Body of pancreas (tissue), 4 donors: Measurements from ENCODE around the gene TMEM63A. TPM values are rescaled to one million over a fixed set of nuclear protein-coding genes. Genes with fewer than 3 reads are reported as not detected.

Experiments used
- ATAC-seq: fragments of 150-250 bp; one replicate; pipeline ENCODE4 v1.9.1; 2016
- DNase-seq, 4 donors: peaks; one replicate each; pipeline ENCODE4 v3.0.0-alpha.2; 2019
- H3K27ac ChIP-seq, 4 donors: fragments of 200-600 bp; sonication (generic); 1 replicate in 3 of 4; 2 replicates in 1 of 4; pipeline versions ENCODE4 v1.5.1 to v1.6.1; 2016 to 2019; ENCODE audit warnings: mild to moderate bottlenecking in 1 of 4, mixed read lengths in 1 of 4, moderate library complexity in 1 of 4
- H3K27me3 ChIP-seq, 2 donors: fragments of 200-600 bp; sonication (generic); one replicate each; pipeline ENCODE4 v1.6.0; 2016; ENCODE audit warnings: mild to moderate bottlenecking in 1 of 2
- H3K36me3 ChIP-seq, 2 donors: fragments of 200-600 bp; sonication (generic); replicated peaks in 1 of 2; 2 replicates each; pipeline ENCODE4 v1.5.1; 2016; ENCODE audit warnings: low read depth in 2 of 2; ENCODE audit not compliant: insufficient read depth in 1 of 2
- H3K4me1 ChIP-seq: fragments of 200-600 bp; sonication (generic); one replicate; pipeline ENCODE4 v1.6.0; 2016
- H3K4me3 ChIP-seq, 2 donors: fragments of 200-600 bp; sonication (generic); 1 replicate in 1 of 2; 2 replicates in 1 of 2; pipeline ENCODE4 v1.5.1; 2016 to 2019
- H3K9me3 ChIP-seq, 3 donors: fragments of 200-600 bp; sonication (generic); 1 replicate in 2 of 3; 2 replicates in 1 of 3; pipeline ENCODE4 v1.5.1; 2016
- POLR2A ChIP-seq, 3 donors: fragments of 450-650 bp; IDR thresholded peaks; one replicate each; pipeline ENCODE4 v1.6.1; 2016; ENCODE audit warnings: antibody characterized with exemption in 3 of 3, mild to moderate bottlenecking in 2 of 3
- WGBS, 2 donors: methylation state at CpG; one replicate each; pipeline ENCODE4 v1.1.5; 2017; 5-methylcytosine and 5-hydroxymethylcytosine counted together
- intact Hi-C: fragments of 100-400 bp; cut with DNase I; formaldehyde crosslinking; loops from one replicate; pipeline ENCODE4 v1.15.1; 2023
- total RNA-seq, 2 donors: library from RNA; depleted of rRNA; stranded (reverse); fragments of >200 nt; gene quantifications; one replicate each; pipeline ENCODE4 v1.1.0, GENCODE V29; 2016
- TF ChIP-seq, protein P1 (sequence below), 7 experiments: fragments of 450-650 bp in 4 of 7; fragments of 200-600 bp in 3 of 7; sonication (generic) in 3 of 7; IDR thresholded peaks; one replicate each; pipeline ENCODE4 v1.5.1; 2016 to 2019; ENCODE audit warnings: antibody characterized with exemption in 7 of 7

Gene TMEM63A
- total RNA-seq, 2 donors from 2014 or later, result 129 to 217 TPM

DNA sequence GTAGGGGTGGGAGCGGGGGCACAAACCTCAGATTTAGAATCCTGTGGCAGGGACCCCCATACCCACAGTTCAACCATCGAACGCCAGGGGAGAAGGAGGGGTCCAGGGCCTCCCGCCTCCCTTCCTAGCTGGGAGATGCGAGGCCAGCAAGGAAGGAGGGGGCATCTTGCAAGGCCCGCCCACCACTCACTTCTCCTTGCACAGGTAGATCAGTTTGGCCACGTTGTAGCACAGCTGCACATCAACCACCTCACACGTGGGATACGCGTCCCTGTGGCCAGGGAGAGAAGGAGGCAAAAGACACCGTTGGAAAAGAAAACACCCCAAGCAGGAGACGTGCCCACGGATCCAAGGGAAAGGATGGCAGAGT, 19.6 kb downstream of the TMEM63A start:
- ATAC-seq, result no peak
- WGBS, 2 donors, result 87 to 92% methylated on average over 13 of the region's 13 CpGs

DNA sequence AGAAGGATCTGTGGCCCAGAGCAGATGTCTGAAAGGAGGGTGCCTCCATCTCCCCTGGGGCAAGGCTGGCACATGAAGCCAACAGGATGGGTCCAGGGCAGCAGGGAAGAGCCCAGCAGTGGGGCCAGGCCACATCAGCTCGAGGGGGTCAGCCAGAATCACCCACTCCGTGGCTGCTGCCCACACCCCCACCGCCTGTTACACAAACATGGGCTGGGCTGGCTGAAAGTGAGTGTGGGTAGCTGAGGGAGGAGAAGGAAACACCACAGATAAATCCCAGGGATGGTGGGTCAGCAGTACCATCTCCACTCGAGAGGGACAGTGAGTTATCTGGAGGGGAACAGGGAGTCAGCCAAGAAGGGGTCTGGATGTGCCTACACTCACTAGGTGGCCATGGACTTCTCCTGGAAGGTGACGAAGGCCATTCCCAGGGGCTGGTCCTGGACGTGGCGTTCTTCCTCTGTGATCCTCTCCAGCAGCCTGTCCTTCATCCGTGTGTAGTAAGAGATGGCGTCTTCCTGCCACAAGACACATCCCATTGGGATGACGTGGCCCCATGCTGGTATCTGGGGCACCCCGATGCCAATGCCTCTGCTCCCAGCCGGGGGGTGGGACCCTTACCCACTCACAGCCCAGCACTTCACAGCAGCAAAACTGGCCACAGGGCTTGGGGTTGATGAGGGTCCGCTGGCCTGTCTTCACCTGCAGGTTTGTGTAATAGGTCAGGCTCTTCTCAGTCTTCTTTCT, 20.2 kb downstream of the TMEM63A start:
- peaks cover 17 to 37% of the 10 kb centered on the region in 2 donors for H3K36me3 ChIP-seq
- DNase-seq (no peak), ATAC-seq (no peak)
- H3K4me1 ChIP-seq, result peaks cover 12% of the 10 kb centered on the region
- H3K27ac ChIP-seq, result no peak overlapping the region
- 88 to 91% methylated on average over 13 of the region's 13 CpGs for WGBS, 2 donors
- no peaks in the 10 kb centered on the region for H3K9me3 ChIP-seq
- TF ChIP-seq POLR2A (IDR thresholded peaks at IDR 0.05), result no peak
- TF ChIP-seq, protein P1, sequence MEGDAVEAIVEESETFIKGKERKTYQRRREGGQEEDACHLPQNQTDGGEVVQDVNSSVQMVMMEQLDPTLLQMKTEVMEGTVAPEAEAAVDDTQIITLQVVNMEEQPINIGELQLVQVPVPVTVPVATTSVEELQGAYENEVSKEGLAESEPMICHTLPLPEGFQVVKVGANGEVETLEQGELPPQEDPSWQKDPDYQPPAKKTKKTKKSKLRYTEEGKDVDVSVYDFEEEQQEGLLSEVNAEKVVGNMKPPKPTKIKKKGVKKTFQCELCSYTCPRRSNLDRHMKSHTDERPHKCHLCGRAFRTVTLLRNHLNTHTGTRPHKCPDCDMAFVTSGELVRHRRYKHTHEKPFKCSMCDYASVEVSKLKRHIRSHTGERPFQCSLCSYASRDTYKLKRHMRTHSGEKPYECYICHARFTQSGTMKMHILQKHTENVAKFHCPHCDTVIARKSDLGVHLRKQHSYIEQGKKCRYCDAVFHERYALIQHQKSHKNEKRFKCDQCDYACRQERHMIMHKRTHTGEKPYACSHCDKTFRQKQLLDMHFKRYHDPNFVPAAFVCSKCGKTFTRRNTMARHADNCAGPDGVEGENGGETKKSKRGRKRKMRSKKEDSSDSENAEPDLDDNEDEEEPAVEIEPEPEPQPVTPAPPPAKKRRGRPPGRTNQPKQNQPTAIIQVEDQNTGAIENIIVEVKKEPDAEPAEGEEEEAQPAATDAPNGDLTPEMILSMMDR (IDR thresholded peaks at IDR 0.05), result no peak
- no peak overlapping the region for H3K4me3 ChIP-seq
- H3K27me3 ChIP-seq, result no peaks in the 10 kb centered on the region
- intact Hi-C loops, result no loop called here

More for the DNA sequence above, 19.6 kb downstream of the TMEM63A start:
- TF ChIP-seq, protein P1 (IDR thresholded peaks at IDR 0.05), result no peak
- no peak overlapping the region for H3K27ac ChIP-seq
- no peak for DNase-seq
- intact Hi-C loops, result no loop called here
- peaks cover 17 to 38% of the 10 kb centered on the region in 2 donors for H3K36me3 ChIP-seq
- peaks cover 10% of the 10 kb centered on the region for H3K4me1 ChIP-seq
- H3K9me3 ChIP-seq, result no peaks in the 10 kb centered on the region
- no peak overlapping the region for H3K4me3 ChIP-seq
- no peaks in the 10 kb centered on the region for H3K27me3 ChIP-seq

DNA sequence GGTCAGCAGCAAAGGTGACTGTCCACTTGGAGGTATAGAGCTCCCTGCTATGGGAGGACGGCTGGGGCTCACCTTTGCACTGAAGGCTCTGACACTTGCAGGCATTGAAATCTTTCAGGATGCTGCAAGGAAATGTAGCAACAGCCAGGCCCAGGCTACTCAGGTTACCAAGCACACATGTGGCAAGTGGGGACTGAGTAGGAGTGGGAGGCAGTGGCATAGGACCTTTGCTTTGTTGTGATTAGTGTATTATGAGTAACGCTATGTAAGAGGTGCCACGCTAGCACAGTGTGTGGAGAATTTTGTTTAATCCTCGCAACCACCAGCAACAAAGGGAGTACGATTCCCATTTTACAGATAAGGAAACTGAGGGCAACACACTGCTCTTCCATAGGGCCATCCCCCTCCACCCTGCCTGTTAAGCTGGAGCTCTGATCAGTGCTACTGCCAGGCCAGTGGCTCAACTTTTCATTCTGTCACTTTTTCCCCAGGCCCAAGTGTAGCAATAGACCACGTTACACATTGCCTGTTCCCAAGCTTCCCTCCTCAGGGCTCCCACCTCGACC, 21.2 kb downstream of the TMEM63A start:
- no peak for ATAC-seq
- intact Hi-C loops, result no loop called here
- TF ChIP-seq, protein P1 (IDR thresholded peaks at IDR 0.05), result no peak
- no peak for TF ChIP-seq POLR2A (IDR thresholded peaks at IDR 0.05)
- peaks cover 19% of the 10 kb centered on the region for H3K4me1 ChIP-seq
- H3K27ac ChIP-seq, result no peak overlapping the region
- DNase-seq, result no peak
- WGBS, 2 donors, result 86 to 95% methylated on average over 6 to 7 of the region's 7 CpGs
- no peaks in the 10 kb centered on the region for H3K27me3 ChIP-seq
- H3K4me3 ChIP-seq, result no peak overlapping the region
- H3K9me3 ChIP-seq, result no peaks in the 10 kb centered on the region
- peaks cover 17 to 31% of the 10 kb centered on the region in 2 donors for H3K36me3 ChIP-seq

DNA sequence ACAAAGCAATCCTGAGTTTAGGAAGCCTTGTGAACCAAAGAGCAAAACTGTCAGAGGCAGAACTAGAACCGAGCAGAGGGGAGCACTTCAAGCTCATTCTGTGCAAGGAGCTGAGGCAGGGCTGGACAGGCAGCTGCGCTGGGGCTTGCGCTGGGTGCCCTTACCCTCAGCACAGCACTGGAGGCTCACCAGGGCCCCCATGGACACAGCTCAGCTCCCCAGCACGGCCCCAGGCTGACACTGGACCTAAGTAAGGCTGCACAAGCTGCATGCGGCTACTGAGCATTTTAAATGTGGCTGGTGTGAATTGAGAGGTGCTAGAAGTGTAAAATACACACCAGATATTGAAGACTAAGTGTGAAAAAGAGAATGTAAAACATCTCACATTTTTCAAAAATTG, 22.1 kb downstream of the TMEM63A start:
- peaks cover 19% of the 10 kb centered on the region for H3K4me1 ChIP-seq
- ATAC-seq, result no peak
- TF ChIP-seq, protein P1 (IDR thresholded peaks at IDR 0.05), result no peak
- no peak for TF ChIP-seq POLR2A (IDR thresholded peaks at IDR 0.05)
- no peak overlapping the region for H3K4me3 ChIP-seq
- DNase-seq, result no peak
- no peaks in the 10 kb centered on the region for H3K27me3 ChIP-seq
- H3K36me3 ChIP-seq, result peaks cover 17 to 29% of the 10 kb centered on the region in 2 donors
- H3K27ac ChIP-seq, result no peak overlapping the region
- 89 to 98% methylated on average over 4 to 5 of the region's 5 CpGs for WGBS, 2 donors
- H3K9me3 ChIP-seq, result no peaks in the 10 kb centered on the region
- intact Hi-C loops, result no loop called here

DNA sequence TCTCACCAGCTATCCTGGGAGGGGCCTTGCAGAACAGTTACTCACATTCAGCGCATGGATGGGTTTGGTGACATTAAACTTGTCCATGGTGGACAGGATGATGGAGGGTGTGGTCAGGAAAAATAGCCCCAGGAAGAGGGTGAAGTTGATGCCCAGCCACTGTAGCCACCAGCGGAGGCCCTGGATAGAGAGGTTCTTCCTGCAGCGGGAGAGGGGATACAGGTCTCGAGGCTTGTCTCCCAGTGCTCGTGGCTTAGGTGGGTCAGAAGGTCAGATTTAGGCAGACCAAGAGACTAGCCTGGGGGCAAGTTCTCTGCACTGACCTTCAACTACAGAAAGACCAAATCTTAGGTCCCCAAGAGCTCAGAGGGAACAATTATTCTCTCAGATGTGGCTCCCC, 23.0 kb downstream of the TMEM63A start:
- Histone ChIP-seq H3K36me3 (peaks cover 17 to 38% of the 10 kb centered on the region in 2 donors), H3K27ac (no peak overlapping the region), H3K27me3 (no peaks in the 10 kb centered on the region), H3K4me3 (no peak overlapping the region), H3K9me3 (no peaks in the 10 kb centered on the region), H3K4me1 (peaks cover 16% of the 10 kb centered on the region)
- intact Hi-C loops, result no loop called here
- DNase-seq, result no peak
- 82 to 95% methylated on average over 5 of the region's 5 CpGs for WGBS, 2 donors
- no peak for ATAC-seq
- no peak for TF ChIP-seq POLR2A (IDR thresholded peaks at IDR 0.05)
- TF ChIP-seq, protein P1 (IDR thresholded peaks at IDR 0.05), result no peak
